T-helper 1 cell (primary cell): ENCODE measurements around the gene SULT2B1.
A peak's percentile ranks its signal among the peaks of the same experiment; 100 is the strongest.
"Not testable (repeated sequence)": the region's sequence is repeated elsewhere in the genome, so short reads cannot be mapped to it uniquely, and the experiment has no call there.

ENCODE experiments used
- DNase-seq, 5 donors: peaks; one replicate each; pipeline ENCODE4 v3.0.0-alpha.2; 2012 to 2020

The SULT2B1 gene

GRCh38 chr19:48624067-48624594 is 72.2 kb downstream of the SULT2B1 start:
- peak; percentile 87 to 98 (median 89) for DNase-seq

GRCh38 chr19:48624791-48625723 is 73.1 kb downstream of the SULT2B1 start:
- DNase-seq = no peak

- DNase-seq = no peak
These were observed 73.9 kb downstream of the SULT2B1 start for GRCh38 chr19:48625891-48626327.

GRCh38 chr19:48627201-48627864 is 75.4 kb downstream of the SULT2B1 start:
- no peak for DNase-seq

GRCh38 chr19:48627865-48628314 is 75.9 kb downstream of the SULT2B1 start:
- DNase-seq = no peak

GRCh38 chr19:48628486-48629296 is 76.7 kb downstream of the SULT2B1 start:
- DNase-seq = no peak

GRCh38 chr19:48629297-48629598 is 77.3 kb downstream of the SULT2B1 start:
- no peak for DNase-seq

- no peak for DNase-seq
These were observed 77.8 kb downstream of the SULT2B1 start for GRCh38 chr19:48629599-48630295.

GRCh38 chr19:48630296-48631063 is 78.5 kb downstream of the SULT2B1 start:
- no peak for DNase-seq

GRCh38 chr19:48631225-48631624 is 79.3 kb downstream of the SULT2B1 start:
- DNase-seq = no peak

GRCh38 chr19:48632286-48632685 is 80.3 kb downstream of the SULT2B1 start:
- not testable (repeated sequence) for DNase-seq

GRCh38 chr19:48632692-48633147 is 80.7 kb downstream of the SULT2B1 start:
- no peak for DNase-seq

GRCh38 chr19:48633148-48634035 is 81.4 kb downstream of the SULT2B1 start:
- no peak for DNase-seq

- DNase-seq = no peak
These were observed 82.0 kb downstream of the SULT2B1 start for GRCh38 chr19:48634036-48634342.

- peak; percentile 83 to 94 (median 86) for DNase-seq
These were observed 82.7 kb downstream of the SULT2B1 start for GRCh38 chr19:48634424-48635262.

- peak; percentile 51 to 78 (median 64) for DNase-seq
These were observed 83.4 kb downstream of the SULT2B1 start for GRCh38 chr19:48635263-48635965.

GRCh38 chr19:48635966-48636858 is 84.2 kb downstream of the SULT2B1 start:
- no peak for DNase-seq
